ENCODE data around the gene SPOUT1.
"Not testable (repeated sequence)": the region's sequence is repeated elsewhere in the genome, so short reads cannot be mapped to it uniquely, and the experiment has no call there.

The SPOUT1 gene, protein sequence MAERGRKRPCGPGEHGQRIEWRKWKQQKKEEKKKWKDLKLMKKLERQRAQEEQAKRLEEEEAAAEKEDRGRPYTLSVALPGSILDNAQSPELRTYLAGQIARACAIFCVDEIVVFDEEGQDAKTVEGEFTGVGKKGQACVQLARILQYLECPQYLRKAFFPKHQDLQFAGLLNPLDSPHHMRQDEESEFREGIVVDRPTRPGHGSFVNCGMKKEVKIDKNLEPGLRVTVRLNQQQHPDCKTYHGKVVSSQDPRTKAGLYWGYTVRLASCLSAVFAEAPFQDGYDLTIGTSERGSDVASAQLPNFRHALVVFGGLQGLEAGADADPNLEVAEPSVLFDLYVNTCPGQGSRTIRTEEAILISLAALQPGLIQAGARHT

GRCh38 chr9:128829477-128830251 lies at the start of gene SPOUT1:
SPOUT1 (minus strand) TSS chr9:128829794; CDS start chr9:128829780, 14 bp downstream.
- DNase-seq: peak; percentile 92

DNA sequence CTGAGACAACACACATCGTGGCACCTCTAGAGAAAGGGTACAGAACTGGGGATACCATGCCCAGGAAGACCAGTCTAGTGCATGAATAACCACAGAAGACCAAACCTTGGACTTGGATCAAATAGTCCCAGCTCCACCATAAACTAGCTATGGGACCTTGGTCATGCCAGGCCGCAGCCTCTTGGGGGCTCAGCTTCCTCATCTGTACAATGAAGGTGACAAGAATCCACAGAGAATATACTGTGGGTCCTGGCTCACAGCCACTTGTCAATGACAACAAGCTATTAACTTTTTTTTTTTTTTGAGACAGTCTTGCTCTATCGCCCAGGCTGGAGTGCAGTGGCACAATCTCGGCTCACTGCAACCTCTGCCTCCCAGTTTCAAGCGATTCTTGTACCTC lies 48.3 kb upstream of the SPOUT1 start:
- no peak for DNase-seq

GRCh38 chr9:128870941-128871265 lies 41.3 kb upstream of the SPOUT1 start:
- not testable (repeated sequence) for DNase-seq

GRCh38 chr9:128870128-128870940 lies 40.7 kb upstream of the SPOUT1 start:
- no peak for DNase-seq

- DNase-seq: peak; percentile 87
Measured at GRCh38 chr9:128863647-128864046, 34.1 kb upstream of the SPOUT1 start.

GRCh38 chr9:128862401-128862851 lies 32.8 kb upstream of the SPOUT1 start:
- no peak for DNase-seq

GRCh38 chr9:128861501-128861900 lies 31.9 kb upstream of the SPOUT1 start:
- DNase-seq: no peak

DNA sequence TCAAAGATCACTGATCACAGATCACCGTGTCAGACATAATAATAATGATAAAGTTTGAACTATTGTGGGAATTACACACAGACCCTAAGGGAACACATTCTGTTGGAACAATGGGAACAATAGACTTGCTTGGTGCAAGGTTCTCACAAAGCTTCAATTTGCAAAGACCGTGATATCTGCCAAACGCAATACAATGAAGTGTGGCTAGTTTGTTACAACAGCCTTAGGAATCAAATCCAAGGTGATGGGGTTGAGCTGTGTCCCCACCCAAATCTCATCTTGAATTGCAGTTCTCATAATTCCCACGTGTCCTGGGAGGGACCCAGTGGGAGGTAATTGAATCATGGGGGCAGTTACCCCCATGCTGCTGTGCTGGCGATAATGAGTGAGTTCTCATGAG lies 31.3 kb upstream of the SPOUT1 start:
- no peak for DNase-seq

DNA sequence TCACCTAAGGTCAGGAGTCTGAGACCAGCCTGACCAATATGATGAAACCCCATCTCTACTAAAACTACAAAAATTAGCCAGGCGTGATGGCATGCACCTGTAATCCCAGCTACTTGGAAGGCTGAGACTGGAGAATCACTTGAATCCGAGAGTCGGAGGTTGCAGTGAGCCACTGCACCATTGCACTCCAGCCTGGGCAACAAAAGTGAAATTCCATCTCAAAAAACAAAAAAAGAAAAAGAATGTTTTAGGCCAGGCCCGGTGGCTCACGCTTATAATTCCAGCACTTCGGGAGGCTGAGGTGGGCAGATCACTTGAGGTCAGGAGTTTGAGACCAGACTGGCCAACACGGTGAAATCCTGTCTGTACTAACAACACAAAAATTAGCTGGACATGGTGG lies 28.9 kb upstream of the SPOUT1 start:
- not testable (repeated sequence) for DNase-seq

DNA sequence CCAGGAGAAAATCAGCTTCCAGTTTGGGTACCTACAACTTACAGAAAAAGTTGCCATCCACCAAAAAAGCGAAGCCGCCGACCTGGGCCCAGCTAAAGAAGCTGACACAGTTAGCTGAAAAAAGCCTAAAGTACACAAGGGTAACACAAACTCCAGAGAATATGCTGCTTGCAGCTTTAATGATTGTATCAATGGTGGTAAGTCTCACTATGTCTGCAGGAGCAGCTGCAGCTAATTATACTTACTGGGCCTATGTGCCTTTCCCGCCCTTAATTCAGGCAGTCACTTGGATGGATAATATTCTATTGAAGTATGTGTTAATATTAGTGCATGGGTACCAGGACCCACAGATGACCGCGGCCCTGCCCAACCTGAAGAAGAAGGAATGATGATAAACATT lies 24.9 kb upstream of the SPOUT1 start:
- not testable (repeated sequence) for DNase-seq

GRCh38 chr9:128852646-128853045 lies 23.1 kb upstream of the SPOUT1 start:
- not testable (repeated sequence) for DNase-seq

GRCh38 chr9:128851779-128852600 lies 22.4 kb upstream of the SPOUT1 start:
- not testable (repeated sequence) for DNase-seq

- not testable (repeated sequence) for DNase-seq
Measured at GRCh38 chr9:128851024-128851423, 21.4 kb upstream of the SPOUT1 start.

GRCh38 chr9:128847803-128848202 lies 18.2 kb upstream of the SPOUT1 start:
- DNase-seq: no peak

GRCh38 chr9:128846680-128847030 lies 17.1 kb upstream of the SPOUT1 start:
- DNase-seq: no peak

GRCh38 chr9:128845186-128845931 lies 15.8 kb upstream of the SPOUT1 start:
- DNase-seq: no peak

DNA sequence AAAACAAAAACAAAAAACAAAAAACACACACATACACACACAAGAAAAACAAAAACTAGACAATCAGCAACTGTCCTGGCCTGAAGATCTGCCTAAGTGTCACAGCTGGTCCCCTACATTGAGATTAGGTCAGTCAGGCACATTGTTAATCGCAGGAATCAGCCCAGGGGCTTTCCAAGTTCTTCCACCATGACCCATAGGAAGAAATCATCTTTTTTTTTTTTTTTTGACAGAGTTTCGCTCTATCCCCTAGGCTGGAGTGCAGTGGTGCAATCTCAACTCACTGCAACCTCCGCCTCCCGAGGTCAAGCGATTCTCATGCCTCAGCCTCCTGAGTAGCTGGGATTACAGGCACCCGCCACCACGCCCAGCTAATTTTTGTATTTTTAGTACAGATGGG lies 13.6 kb upstream of the SPOUT1 start:
- DNase-seq: not testable (repeated sequence)

DNA sequence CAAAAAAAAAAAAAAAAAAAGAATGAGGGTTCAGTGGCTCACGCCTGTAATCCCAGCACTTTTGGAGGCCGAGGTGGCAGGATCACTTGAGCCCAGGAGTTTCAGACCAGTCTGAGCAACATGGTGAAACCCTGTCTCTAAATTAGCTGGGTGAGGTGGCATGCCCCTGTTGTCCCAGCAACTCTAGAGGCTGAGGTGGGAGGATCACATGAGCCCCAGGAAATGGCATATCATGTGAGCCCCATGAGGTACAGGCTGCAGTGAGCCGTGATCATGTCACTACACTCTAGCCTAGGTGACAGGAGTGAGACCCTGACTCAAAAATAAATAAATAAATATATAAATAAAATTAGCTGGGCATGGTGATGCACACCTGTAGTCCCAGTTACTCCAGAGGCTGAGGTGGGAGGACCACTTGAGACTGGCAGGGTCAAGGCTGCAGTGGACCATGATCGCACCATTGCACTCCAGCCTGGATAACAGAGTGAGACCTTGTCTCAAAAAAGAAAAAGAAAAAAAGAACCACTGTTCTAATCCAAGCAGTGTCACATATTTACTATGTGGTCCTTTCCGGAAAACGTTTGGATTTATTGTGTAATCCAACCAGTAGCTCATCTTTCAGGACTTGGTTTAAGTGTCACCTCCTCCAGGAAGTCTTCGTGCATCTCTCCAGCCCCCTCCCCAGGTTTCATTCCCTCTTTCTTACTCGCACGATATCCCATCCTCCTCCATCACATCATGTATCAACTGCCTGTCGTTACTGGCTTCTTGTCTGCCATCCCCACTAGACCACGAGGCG lies 12.3 kb upstream of the SPOUT1 start:
- no peak for DNase-seq

GRCh38 chr9:128840524-128840923 lies 10.9 kb upstream of the SPOUT1 start:
- DNase-seq: no peak

- DNase-seq: no peak
Measured at GRCh38 chr9:128838338-128838737, 8.7 kb upstream of the SPOUT1 start.
